Measurements from ENCODE around the gene PPP1R9A.

- TF ChIP-seq GATA2 (IDR thresholded peaks at IDR 0.05; ENCODE audit: low read depth, low read length) (no peak), GATA3 (IDR thresholded peaks at IDR 0.05; ENCODE audit: low read depth, low read length) (no peak)
Measured at GRCh38 chr7:95335093-95335492, 427.7 kb downstream of the PPP1R9A start.

All from SH-SY5Y (cell line).